Esophagus squamous epithelium (tissue), 4 donors: Measurements from ENCODE around the gene CFAP299.
"Not testable (repeated sequence)": the region's sequence is repeated elsewhere in the genome, so short reads cannot be mapped to it uniquely, and the experiment has no call there.

Experiments used
- CTCF ChIP-seq, 6 experiments: fragments of 450-650 bp in 4 of 6; fragments of 200-600 bp in 2 of 6; sonication (generic) in 2 of 6; IDR thresholded peaks; one replicate each; pipeline ENCODE4 v1.5.1; 2016 to 2019; ENCODE audit warnings: antibody characterized with exemption in 6 of 6, mild to moderate bottlenecking in 4 of 6, moderate library complexity in 4 of 6
- POLR2A ChIP-seq, 4 donors: fragments of 450-650 bp; IDR thresholded peaks; one replicate each; pipeline ENCODE4 v1.6.1; 2017; ENCODE audit warnings: antibody characterized with exemption in 4 of 4, mild to moderate bottlenecking in 4 of 4, moderate library complexity in 3 of 4

- TF ChIP-seq CTCF, POLR2A (IDR thresholded peaks at IDR 0.05): not testable (repeated sequence)
Observed at GRCh38 chr4:80290665-80291064, 44.9 kb upstream of the CFAP299 start.
